Subcutaneous adipose tissue (tissue), 4 donors: ENCODE measurements around the gene AGMO. TPM values are rescaled to one million over a fixed set of nuclear protein-coding genes. Genes with fewer than 3 reads are reported as not detected.

Source experiments
- CTCF ChIP-seq: fragments of 450-650 bp; IDR thresholded peaks from one replicate; pipeline ENCODE4 v1.5.1; 2016; ENCODE audit warnings: low read depth, mild to moderate bottlenecking, control low read depth, antibody characterized with exemption, moderate library complexity
- total RNA-seq, 4 donors: library from RNA; depleted of rRNA; stranded (reverse); fragments of >200 nt; gene quantifications; one replicate each; pipeline ENCODE4 v1.1.0, GENCODE V29; 2016

AGMO gene
- total RNA-seq, 4 donors from 2014 or later: 2.4 to 28.6 (median 10.2) TPM

GRCh38 chr7:15332956-15333355 is 228.9 kb downstream of the AGMO start:
- TF ChIP-seq CTCF: no peak

DNA sequence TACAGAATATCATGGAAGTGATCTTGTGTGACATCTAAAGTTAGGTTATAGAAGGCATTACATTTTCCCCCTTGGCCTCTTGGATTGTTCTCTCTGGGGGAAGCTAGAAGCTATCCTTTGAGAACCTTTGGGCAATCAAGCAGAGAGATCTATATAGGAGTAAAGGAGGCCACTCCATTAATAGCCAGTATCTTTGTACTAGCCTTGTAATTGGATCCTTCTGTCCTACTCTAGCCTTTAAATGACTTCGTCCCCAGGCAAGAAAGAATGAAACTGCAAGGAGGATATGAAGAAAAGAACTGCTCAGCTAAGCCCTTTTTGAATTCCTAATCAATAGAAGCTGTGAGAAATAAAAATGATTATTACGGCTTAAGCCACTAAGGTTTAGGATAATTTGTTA is 230.9 kb downstream of the AGMO start:
- no peak for TF ChIP-seq CTCF

GRCh38 chr7:15327001-15327400 is 234.8 kb downstream of the AGMO start:
- TF ChIP-seq CTCF: no peak

DNA sequence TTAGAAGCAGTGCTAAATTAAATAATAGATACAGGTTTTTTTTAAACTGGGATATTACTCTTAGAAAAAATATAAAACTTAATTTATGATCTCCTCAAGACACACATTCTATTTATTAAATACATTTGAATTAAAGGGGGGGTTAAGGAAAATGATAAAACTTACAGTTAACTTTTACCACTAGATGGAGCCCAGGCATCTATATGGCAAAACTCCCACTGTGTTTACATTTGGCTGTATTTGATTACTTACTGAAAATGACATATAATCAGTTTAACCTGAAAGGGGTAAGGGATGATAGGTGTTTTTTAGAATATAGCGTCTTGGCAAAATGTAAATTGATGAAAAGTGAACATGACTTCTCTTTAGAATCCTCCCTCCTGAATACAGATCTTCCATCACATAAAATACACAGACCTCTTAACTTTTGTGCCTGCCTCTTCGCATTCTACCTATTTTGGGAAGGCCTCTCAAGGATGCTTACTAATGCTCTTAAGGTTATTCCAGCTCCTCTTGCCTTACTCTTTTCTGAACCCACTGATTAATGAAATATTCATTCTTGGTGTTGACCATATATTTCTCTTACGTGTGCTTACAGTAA is 235.7 kb downstream of the AGMO start:
- no peak for TF ChIP-seq CTCF

GRCh38 chr7:15323550-15323949 is 238.3 kb downstream of the AGMO start:
- TF ChIP-seq CTCF: no peak

- TF ChIP-seq CTCF: no peak
Measured at GRCh38 chr7:15317215-15317614, 244.6 kb downstream of the AGMO start.

- TF ChIP-seq CTCF: no peak
Measured at GRCh38 chr7:15315678-15316077, 246.1 kb downstream of the AGMO start.
